HG03558 (cell line): ENCODE results near the gene DPH1.

Experiments
- ATAC-seq: cut with Tn5 transposase; IDR thresholded peaks from one replicate; pipeline ENCODE4 v1.9.1; 2021; ENCODE audit warnings: moderate number of reproducible peaks; ENCODE audit not compliant: unreplicated experiment; ENCODE audit errors: extremely low read depth

DPH1 gene

DNA sequence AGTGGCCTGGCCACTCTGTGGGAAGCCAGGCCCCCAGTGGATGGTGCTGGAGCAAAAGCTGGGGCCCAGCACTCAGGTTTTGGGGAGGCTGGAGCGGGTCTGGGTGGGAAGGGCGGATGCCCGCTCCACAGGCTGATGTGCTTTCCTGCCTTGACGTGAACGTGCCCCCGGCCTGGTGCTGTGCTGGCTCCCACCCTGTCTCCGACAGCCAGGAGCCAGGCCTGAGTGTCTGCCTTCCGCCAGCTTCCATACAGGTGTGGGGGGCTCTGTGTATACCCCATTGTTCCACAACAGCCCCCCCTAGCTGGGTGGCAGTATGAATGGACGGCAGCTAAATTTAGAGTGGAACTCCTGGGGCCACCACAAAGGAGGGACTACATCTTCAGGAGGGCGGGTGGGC, 45.0 kb downstream of the DPH1 start:
- ATAC-seq, result no peak

DNA sequence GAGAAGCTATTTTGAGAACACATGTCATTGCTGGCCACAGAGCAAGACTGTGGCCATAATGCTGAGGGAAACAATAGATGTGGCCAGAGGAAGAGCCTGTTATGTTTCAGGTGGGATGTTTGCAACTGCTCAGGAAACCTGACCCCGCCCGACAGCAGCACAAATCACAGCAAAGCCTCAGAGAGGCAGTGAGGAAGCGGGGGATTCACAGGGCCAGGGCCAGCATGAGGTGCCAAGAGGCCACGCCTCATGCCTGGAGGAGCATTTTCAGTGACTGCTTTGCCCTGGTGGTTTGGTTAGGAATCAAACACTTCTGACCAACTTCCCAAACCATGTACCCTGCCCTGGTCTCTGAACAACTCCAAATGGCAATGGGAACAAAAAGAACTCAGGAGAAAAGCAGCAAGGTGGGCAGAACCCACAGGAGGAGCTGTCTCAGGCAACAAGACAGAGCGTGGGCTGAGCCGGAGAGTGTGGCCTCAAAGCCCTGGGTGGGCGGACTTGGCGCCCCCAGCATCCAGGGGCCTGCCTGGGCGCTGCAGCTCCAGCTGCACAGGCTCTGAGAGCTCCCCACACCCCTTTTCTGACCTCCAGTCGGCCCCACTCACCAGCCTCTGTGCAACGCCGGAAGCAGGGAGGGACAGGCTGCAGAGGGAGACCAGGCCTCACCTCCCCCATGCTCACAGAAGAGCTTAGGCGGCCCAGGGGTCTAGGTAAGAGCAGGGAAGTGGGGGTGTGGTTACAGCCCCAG, 45.6 kb downstream of the DPH1 start:
- ATAC-seq, result no peak

DNA sequence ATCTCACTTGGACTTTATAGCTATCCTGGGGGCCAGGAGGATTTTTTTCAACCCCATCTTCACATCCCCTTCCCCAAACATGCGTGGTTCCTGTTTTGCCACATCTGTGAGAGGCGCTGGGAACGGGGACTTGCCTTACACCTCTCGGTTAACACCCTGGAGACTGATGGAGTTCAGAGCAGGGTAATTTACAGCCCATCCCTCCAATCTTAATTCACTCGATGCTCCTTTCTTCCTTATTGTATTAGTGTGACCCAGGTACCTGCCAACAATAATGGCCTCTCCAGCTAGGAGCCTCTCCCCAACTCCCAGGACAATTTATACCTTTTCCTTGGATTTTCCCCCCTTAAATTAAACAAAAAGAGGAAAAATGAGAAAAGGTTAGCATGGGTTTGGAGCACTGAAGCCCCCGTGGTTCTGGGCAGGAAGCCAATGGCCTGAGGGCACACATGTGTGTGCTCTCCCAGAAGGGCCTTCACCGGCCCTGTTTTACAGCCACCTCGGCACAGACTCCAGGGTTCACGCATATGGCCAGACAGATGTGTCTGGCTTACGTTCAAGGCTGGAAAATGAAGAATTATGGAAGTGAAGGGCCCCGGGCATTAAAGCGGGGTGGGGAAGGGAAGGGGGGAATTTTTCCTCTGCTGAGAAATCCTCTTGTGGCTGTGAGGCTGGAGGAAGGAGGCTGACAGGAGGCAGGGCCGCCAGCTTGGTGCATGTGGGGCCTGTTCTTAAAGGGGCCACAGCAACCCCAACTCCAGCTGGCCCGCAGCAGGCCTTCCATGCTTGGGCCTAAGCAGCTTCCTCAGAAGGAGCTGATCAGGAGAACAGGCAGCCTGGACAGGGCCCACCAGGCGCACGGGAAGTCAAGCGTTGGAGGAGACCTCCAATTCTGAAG, 46.4 kb downstream of the DPH1 start:
- ATAC-seq, result no peak

- no peak for ATAC-seq
These were observed 47.1 kb downstream of the DPH1 start for GRCh38 chr17:2077040-2077439.

DNA sequence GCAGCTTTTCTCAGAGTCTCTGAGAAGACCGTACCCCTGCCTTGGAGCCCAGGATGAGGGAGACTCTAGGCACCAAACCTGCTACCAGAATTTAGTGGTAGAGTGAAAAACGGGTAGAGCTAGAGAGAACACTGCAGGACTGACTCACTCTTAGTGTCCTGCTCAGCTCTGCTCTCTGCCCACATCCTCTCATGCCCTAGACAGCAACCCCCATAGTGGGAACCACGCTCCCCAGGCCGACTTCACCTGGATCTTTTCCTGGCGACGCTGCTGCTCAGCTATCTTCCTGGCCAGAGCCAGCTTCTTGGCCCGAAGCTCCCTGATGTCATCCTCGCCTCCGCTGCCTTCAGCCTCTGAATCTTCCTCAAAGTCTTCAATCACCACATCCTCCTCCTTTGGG, 51.6 kb downstream of the DPH1 start:
- no peak for ATAC-seq

DNA sequence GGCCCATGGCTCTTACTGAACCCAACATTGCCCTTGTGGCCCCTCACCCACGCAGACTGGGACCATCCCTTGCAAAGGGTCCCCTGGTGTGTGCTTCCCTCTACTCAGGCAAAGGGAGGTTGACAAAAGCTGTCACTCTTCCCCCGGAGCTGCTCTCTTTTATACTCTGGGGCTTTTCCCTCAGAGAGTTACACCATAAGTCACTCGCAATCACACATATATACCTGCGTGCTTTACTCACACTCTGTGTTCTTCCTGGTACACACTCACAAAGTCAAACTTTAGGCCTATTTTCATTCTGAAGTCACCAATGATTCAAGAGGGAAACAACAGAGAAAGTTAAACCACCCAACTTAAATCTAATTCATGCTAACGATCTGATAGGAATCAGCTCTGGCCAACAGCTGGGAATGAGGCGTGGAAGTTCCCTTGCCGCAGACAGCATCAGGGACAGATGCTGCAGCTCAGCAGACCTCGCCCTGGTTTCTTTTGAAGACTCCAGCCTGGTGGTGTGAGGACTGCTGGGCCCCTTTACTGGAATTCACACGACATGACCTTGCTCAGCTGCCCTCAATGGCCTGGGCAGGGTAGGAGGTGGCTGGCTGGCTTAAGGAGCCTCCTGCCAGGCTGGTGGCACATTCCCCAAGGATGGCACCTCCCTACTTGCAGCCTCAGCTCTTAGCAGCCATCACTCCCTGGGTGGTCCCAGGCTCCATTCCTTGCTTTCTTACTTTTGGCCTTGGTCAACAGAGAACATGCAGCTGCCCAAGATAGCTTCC, 52.2 kb downstream of the DPH1 start:
- no peak for ATAC-seq

GRCh38 chr17:2083613-2084035, 53.7 kb downstream of the DPH1 start:
- ATAC-seq, result no peak

DNA sequence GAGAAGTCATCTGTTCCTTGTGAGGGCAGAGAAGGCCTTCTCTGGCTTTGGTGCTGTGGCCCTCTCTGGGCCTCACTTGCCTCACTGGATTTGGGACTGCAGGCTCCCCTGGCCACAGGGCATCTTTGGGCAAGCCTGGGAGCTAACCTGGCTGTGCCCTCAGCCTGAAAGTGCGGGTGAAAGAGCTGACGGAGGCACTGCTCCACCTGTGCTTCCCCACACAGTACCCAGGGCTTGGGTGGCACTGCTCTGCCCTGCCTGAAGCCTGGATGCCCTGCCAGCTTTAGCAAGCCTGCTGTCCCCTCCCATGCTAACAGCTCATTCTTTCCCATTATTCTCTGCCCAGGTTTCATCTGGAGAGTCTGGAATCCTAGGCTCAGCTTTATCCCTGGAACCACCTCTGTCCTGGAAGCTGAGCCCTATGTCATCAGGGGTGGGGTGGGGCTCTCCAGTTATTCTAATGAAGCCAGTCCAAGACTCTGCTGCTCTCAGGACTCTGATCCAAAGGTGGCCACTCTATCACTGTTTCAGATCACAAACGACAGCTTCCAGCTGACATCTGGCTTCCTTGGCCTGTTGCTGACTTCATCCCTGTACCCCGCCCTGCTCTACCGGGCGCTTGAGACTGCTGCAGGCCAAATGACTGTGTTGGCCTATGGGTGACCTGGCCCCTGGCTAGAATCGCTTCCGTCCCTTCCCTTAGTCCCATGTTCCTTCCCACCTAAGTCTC, 54.2 kb downstream of the DPH1 start:
- no peak for ATAC-seq

DNA sequence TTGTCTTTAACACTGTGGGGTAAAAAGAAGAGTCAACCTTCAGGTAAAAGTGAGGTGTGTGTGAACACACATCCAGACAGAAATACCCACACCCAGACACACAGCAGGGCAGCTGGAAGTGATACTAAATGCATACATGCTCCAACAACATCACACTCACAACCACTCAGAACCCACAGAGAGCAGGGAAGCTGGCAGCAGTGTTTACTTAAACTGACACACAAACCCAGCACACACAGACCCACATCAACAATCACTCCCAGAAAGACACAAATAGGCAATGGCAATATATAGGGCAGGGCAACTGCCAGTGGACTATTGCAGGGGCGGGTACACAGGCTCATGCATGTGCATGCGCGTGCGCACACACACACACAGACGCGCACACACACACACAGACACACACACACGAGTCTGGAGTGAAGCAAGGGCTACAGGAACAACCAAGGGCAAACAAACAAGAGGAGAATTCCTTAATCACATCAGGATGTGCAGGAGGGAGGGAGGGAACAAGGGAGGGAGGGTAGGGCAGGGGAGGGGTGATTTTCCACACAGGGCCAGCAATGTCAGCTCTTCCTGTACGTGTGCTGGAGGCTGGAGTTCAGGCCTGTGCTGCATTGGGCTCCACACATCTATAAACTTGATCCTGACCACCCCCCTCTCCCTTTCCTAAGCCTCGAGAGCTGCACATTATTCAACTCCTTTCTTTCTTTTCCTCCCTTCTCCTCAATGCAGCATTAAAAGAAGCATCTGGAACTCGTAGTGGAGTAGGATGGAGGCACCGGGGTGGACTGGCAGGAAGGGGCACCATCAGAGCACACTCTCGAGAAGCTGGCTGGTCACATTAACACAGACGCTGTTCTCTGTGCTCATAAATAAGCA, 55.1 kb downstream of the DPH1 start:
- no peak for ATAC-seq

DNA sequence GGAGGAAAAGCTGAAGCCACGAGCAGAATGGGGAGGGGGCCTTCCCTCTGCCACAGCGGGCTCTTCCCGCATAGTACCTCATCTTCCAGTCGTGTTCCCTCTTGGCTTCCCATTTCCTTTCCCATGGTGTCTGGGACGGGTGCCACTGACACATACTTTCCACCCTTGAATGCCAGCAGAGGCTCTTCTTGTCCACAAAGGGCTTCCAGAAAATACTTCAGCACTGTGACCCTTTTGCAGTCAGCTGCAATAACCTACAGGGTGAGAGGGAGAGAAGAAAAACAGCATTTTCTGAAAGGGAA, 55.6 kb downstream of the DPH1 start:
- no peak for ATAC-seq

- no peak for ATAC-seq
These were observed 56.4 kb downstream of the DPH1 start for GRCh38 chr17:2086306-2086705.

DNA sequence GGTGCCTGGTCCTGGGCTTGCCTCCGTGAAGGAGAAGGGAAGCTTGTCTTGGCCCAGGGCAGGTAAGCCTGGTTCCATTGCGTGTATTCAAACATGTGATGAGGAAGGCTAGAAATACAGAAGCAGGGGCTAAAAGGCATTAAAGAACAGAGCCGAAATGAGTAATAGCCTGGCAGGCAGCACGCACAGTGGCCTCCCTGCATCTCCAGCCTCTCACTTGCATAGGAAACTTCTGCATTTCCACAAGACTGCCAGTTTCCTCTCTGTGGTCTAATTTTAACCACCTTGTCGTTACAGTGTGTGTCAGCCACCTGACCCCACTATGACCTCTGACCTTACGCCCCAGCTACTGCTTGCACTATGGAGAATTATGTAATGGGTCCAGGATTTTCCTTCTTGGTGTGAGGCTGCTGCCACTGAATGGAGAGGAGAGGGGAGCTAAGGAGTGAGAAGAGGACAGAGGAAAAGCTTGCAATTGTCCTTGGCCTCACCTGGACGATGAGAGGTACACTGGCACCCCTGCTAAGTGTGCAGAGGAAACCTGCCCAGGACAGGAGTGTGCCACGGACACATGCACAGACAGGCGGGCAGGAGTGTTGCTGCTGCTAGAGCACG, 57.8 kb downstream of the DPH1 start:
- ATAC-seq, result no peak

DNA sequence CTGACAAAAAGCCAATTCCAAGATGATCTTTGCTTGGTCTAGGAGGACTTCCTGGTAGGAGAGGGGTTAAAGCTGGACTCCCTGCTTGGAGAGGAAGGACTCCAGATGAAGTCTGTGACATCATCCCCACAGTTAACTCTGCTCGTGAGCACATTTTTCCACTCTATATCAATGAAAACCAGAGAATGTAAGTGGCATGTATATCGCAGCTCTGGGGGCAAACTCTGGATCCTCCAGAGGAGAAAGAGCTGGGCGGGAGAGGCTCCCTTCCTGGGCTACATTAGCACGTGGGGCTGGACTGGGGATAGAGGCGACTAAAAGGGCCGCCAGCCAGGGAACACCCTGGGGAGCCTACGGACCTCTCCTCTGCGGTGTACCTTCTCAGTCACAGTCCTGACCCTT, 59.1 kb downstream of the DPH1 start:
- ATAC-seq, result no peak

- no peak for ATAC-seq
These were observed 60.3 kb downstream of the DPH1 start for GRCh38 chr17:2090210-2090641.

DNA sequence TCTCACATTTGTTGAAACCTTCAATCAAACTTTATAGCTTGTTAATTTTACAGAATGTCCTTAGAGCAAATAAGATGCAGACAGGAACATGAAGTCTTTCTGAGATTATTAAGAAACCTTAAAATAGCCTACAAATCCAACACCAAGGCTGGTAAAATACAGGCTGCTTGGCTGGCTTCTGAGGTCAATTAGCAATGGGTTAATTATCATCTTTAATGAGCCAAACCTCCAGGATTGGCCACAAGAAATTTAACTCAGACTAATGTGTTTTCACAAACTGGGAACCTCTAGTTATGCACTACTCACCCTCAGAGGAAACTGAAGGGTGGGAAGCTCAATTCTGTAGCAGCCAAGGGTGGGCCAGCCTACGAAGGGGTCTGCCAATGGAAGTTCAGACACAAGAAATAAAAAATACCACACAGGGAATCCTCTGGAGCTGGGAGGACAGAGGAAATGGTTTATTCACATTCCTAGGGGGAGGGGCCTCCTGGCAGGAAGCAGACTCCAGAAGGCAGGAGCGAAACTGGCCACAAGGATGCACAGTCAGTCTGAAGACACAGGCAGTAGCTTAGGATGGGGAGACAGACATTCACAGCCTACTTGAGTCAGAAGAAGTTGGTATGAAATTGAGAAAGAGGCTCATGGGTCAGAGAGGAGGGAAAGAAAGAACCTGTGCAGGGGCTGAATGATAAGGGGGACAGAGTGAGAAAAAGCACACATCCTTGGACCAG, 61.0 kb downstream of the DPH1 start:
- ATAC-seq, result no peak

DNA sequence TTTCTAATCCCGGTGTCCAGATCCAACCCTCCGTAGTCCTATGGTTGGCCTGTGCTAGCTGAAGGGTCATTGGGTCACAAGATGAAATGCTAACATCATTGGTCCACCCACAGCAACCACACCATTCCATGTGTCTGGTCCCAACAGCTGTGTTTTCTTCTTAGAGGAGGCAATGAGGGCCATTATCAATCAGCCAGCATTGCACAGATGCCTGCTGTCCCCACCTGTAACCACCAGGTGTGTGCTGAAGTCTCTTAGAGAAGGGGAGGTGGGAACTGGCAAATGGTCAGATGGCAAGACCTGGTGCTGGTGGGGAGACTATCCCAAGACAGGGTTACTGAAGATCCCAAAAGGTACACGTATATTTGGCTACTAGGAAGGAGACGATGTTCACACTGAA, 62.3 kb downstream of the DPH1 start:
- ATAC-seq, result no peak

- ATAC-seq, result no peak
These were observed 63.4 kb downstream of the DPH1 start for GRCh38 chr17:2093349-2093748.
